PC-3 (cell line): ENCODE results near the gene CHKB.
"Not testable (repeated sequence)": the region's sequence is repeated elsewhere in the genome, so short reads cannot be mapped to it uniquely, and the experiment has no call there.

ENCODE experiments used
- CTCF ChIP-seq: fragments of 300-600 bp; sonication (generic); conservative IDR thresholded peaks from 2 replicates; pipeline ENCODE4 v1.5.1; 2017; ENCODE audit warnings: antibody characterized with exemption, low read depth, mild to moderate bottlenecking, low read length
- EZH2 ChIP-seq: fragments of 300-600 bp; sonication (generic); IDR thresholded peaks from one replicate; pipeline ENCODE4 v1.6.1; 2017; ENCODE audit warnings: antibody characterized with exemption, mild to moderate bottlenecking, low read length; ENCODE audit not compliant: unreplicated experiment

GRCh38 chr22:50608058-50608840 is 25.6 kb upstream of the CHKB start:
- not testable (repeated sequence) for TF ChIP-seq CTCF, EZH2
